Measurements from ENCODE around the gene SLC16A10.
A peak's percentile ranks its signal among the peaks of the same experiment; 100 is the strongest.

The SLC16A10 gene

GRCh38 chr6:111265842-111266241, 178.5 kb downstream of the SLC16A10 start:
- peak; percentile 93 for DNase-seq

- no peak for DNase-seq
Observed at GRCh38 chr6:111266276-111266675, 179.0 kb downstream of the SLC16A10 start.

- DNase-seq: no peak
Observed at GRCh38 chr6:111267764-111268333, 180.5 kb downstream of the SLC16A10 start.

GRCh38 chr6:111269401-111269970, 182.2 kb downstream of the SLC16A10 start:
- DNase-seq: no peak

GRCh38 chr6:111270121-111270520, 182.8 kb downstream of the SLC16A10 start:
- no peak for DNase-seq

GRCh38 chr6:111274593-111275217, 187.4 kb downstream of the SLC16A10 start:
- DNase-seq: no peak

GRCh38 chr6:111276335-111276734, 189.0 kb downstream of the SLC16A10 start:
- DNase-seq: peak; percentile 57

- DNase-seq: no peak
Observed at GRCh38 chr6:111276736-111277135, 189.4 kb downstream of the SLC16A10 start.

- no peak for DNase-seq
Observed at GRCh38 chr6:111277819-111278218, 190.5 kb downstream of the SLC16A10 start.

GRCh38 chr6:111278731-111279130, 191.4 kb downstream of the SLC16A10 start:
- no peak for DNase-seq

- DNase-seq: no peak
Observed at GRCh38 chr6:111280445-111280955, 193.2 kb downstream of the SLC16A10 start.
